Muscle layer of colon (tissue), 2 donors: ENCODE data around the gene PRKAG3.

ENCODE experiments used
- H3K27ac ChIP-seq: one replicate; pipeline ENCODE4 v1.7.0; 2013; ENCODE audit warnings: low read depth, mild to moderate bottlenecking, low read length, moderate library complexity
- H3K27me3 ChIP-seq, 2 donors: one replicate each; pipeline ENCODE4 v1.7.0; 2013; ENCODE audit warnings: low read length in 2 of 2, mild to moderate bottlenecking in 2 of 2; ENCODE audit not compliant: insufficient read depth in 2 of 2, control insufficient read depth in 1 of 2
- H3K36me3 ChIP-seq: one replicate; pipeline ENCODE4 v1.7.0; 2013; ENCODE audit warnings: mild to moderate bottlenecking, low read length; ENCODE audit not compliant: insufficient read depth
- H3K4me1 ChIP-seq: one replicate; pipeline ENCODE4 v1.7.0; 2013; ENCODE audit warnings: mild to moderate bottlenecking, low read length; ENCODE audit not compliant: insufficient read depth
- H3K4me3 ChIP-seq, 2 donors: one replicate each; pipeline ENCODE4 v1.7.0; 2013; ENCODE audit warnings: low read length in 2 of 2, low read depth in 1 of 2, mild to moderate bottlenecking in 1 of 2, moderate library complexity in 1 of 2
- H3K9ac ChIP-seq: one replicate; pipeline ENCODE4 v1.7.0; 2013; ENCODE audit warnings: low read length
- H3K9me3 ChIP-seq: one replicate; pipeline ENCODE4 v1.7.0; 2013; ENCODE audit warnings: mild to moderate bottlenecking, low read length
- donor health status: abdominal sarcoma.
- donor health status: Adenocarcinoma of cecum.

PRKAG3 gene

GRCh38 chr2:218832520-218832919 lies 917 bp upstream of the PRKAG3 start:
- Histone ChIP-seq H3K9me3 (peaks cover 4% of the 10 kb centered on the region), H3K4me3 (no peak overlapping the region), H3K9ac (no peak overlapping the region), H3K27me3 (peaks cover 0 to 13% of the 10 kb centered on the region in 2 donors), H3K27ac (no peak overlapping the region), H3K4me1 (no peaks in the 10 kb centered on the region), H3K36me3 (no peaks in the 10 kb centered on the region)

DNA sequence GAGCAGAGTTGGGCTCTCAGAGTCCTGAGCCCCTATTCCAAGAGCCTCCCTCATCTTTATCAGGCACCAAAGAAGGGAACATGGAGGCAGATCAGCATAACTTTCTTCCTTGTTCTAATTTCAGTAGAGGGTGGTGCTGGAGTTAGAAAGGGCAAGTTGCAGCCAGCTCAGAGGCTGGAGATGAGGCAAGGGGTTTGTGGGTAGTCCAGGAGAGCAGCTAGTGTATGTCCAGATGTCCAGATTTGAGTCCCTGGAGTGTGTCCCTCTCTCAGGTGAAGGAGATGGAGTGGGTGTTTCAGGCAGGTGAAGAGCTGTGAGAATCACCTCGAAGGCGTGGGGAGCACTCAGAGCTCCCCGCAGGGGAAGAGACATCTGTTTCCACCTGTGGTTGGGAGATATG lies 478 bp upstream of the PRKAG3 start:
- no peaks in the 10 kb centered on the region for H3K9me3 ChIP-seq
- no peak overlapping the region for H3K9ac ChIP-seq
- H3K36me3 ChIP-seq, result no peaks in the 10 kb centered on the region
- H3K4me3 ChIP-seq, result no peak overlapping the region
- H3K4me1 ChIP-seq, result no peaks in the 10 kb centered on the region
- peaks cover 0 to 13% of the 10 kb centered on the region in 2 donors for H3K27me3 ChIP-seq
- no peak overlapping the region for H3K27ac ChIP-seq

- Histone ChIP-seq H3K9me3 (no peaks in the 10 kb centered on the region), H3K4me3 (no peak overlapping the region), H3K27me3 (peaks cover 0 to 13% of the 10 kb centered on the region in 2 donors), H3K27ac (no peak overlapping the region), H3K4me1 (no peaks in the 10 kb centered on the region), H3K9ac (no peak overlapping the region), H3K36me3 (no peaks in the 10 kb centered on the region)
Observed at GRCh38 chr2:218830526-218831306, 887 bp downstream of the PRKAG3 start.

- Histone ChIP-seq H3K9ac (no peak overlapping the region), H3K4me1 (no peaks in the 10 kb centered on the region), H3K9me3 (no peaks in the 10 kb centered on the region), H3K27me3 (peaks cover 0 to 13% of the 10 kb centered on the region in 2 donors), H3K4me3 (no peak overlapping the region), H3K27ac (no peak overlapping the region), H3K36me3 (no peaks in the 10 kb centered on the region)
Observed at GRCh38 chr2:218829868-218830451, 1.6 kb downstream of the PRKAG3 start.

- Histone ChIP-seq H3K4me3 (no peak overlapping the region), H3K9ac (no peak overlapping the region), H3K36me3 (no peaks in the 10 kb centered on the region), H3K27me3 (peaks cover 0 to 13% of the 10 kb centered on the region in 2 donors), H3K27ac (no peak overlapping the region), H3K9me3 (no peaks in the 10 kb centered on the region), H3K4me1 (no peaks in the 10 kb centered on the region)
Observed at GRCh38 chr2:218828477-218828778, 3.2 kb downstream of the PRKAG3 start.

DNA sequence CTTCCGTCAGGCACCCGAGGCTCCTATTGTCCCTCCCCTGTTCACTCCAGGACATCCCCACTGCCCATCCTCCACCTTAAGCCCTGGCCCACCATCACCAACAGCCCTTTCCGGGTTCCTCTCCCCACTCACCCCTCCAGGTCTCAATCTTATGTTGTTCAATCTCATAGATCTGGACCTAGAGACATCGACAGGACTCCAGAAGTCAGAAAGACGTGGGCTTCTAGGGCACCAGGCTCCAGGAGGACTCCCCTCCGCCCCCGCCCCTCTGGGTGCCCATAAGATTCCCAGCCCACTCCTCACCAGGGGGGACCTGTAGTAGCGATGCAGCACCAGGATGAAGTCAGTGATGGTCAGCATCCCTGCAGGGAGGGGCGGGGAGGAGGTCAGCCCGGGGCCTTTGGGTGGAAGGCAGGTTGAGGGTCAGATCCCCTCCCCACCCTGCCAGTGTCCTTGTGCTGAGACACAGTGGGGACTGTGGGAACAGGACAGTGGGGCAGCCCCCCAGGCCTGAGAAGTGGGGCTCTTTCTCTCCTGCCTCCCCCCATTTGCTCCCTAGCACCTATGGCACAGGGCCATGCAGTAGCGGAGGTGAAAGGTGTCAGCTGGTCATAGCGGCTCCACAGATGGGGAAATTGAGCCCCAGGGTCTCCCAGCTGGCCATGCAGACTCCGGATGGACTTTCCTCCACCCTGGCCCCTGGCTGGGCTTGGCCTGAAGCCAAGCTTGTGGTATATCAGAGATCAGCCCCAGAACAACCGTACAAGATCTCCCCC lies 3.7 kb downstream of the PRKAG3 start:
- Histone ChIP-seq H3K36me3 (no peaks in the 10 kb centered on the region), H3K9me3 (no peaks in the 10 kb centered on the region), H3K9ac (no peak overlapping the region), H3K4me1 (no peaks in the 10 kb centered on the region), H3K27ac (no peak overlapping the region), H3K4me3 (no peak overlapping the region), H3K27me3 (peaks cover 0 to 13% of the 10 kb centered on the region in 2 donors)

GRCh38 chr2:218826791-218827190 lies 4.8 kb downstream of the PRKAG3 start:
- Histone ChIP-seq H3K9ac (no peak overlapping the region), H3K36me3 (no peaks in the 10 kb centered on the region), H3K9me3 (no peaks in the 10 kb centered on the region), H3K27ac (no peak overlapping the region), H3K4me1 (no peaks in the 10 kb centered on the region), H3K27me3 (peaks cover 0 to 13% of the 10 kb centered on the region in 2 donors), H3K4me3 (no peak overlapping the region)

DNA sequence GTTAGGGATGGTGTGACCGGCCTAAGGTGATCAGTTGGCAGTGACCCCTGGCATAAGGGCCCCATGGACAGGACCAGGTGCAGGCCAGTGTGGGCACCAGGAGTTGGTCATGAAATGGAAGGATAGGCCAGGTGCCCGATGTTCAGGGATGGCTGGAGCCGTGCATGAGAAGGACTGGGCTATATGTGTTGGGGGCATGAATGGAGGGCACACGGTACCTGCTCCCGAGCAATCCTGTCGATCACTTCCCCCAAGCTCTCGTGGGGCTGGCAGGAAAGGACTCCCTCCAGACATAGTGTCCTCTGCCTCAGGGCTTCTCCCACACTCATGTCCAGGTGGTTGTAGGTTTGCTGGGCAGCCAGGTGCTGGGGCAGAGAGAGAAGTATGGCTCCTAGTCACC lies 7.6 kb downstream of the PRKAG3 start:
- Histone ChIP-seq H3K4me1 (no peaks in the 10 kb centered on the region), H3K36me3 (no peaks in the 10 kb centered on the region), H3K9me3 (no peaks in the 10 kb centered on the region), H3K9ac (no peak overlapping the region), H3K27ac (no peak overlapping the region), H3K4me3 (no peak overlapping the region), H3K27me3 (peaks cover 0 to 7% of the 10 kb centered on the region in 2 donors)

DNA sequence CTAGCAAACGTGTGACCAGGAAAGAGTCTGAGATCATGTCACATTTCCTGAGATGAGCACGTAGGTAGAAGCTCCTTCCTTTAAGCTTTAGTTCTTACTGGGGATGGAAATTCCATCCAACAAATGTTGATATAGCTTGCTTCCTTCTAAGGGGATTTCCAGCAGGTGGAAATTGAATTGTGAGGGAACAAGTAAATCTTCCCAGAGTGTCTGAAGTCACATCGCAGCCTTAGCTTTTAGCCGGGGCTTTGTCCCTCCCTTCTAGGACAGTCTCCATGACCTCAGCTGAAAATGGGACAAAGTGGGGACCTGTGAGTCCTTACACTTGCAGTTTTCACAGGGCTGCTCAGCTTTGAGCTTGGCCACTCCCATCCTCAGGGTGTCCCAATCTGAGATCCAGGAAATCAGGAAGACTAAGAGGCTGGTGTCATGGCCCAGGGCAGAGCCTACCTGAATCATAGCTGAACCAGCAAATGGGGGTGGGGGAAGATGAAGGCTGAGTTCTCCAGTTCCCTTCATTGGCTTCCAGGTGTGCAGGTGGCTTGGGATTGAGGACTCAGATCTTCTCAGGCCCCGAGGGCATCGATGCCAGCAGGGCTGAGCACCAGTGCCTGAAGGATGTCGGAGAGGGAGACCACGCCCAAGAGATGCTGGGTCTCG lies 8.3 kb downstream of the PRKAG3 start:
- Histone ChIP-seq H3K36me3 (no peaks in the 10 kb centered on the region), H3K4me1 (no peaks in the 10 kb centered on the region), H3K9me3 (no peaks in the 10 kb centered on the region), H3K4me3 (no peak overlapping the region), H3K9ac (no peak overlapping the region), H3K27ac (no peak overlapping the region), H3K27me3 (peaks cover 0 to 5% of the 10 kb centered on the region in 2 donors)

- H3K36me3 ChIP-seq, result no peaks in the 10 kb centered on the region
- no peaks in the 10 kb centered on the region for H3K4me1 ChIP-seq
- H3K27me3 ChIP-seq, result no peaks in the 10 kb centered on the region
- no peak overlapping the region for H3K9ac ChIP-seq
- H3K27ac ChIP-seq, result no peak overlapping the region
- no peak overlapping the region for H3K4me3 ChIP-seq
- H3K9me3 ChIP-seq, result no peaks in the 10 kb centered on the region
Observed at GRCh38 chr2:218822622-218823021, 9.0 kb downstream of the PRKAG3 start.

DNA sequence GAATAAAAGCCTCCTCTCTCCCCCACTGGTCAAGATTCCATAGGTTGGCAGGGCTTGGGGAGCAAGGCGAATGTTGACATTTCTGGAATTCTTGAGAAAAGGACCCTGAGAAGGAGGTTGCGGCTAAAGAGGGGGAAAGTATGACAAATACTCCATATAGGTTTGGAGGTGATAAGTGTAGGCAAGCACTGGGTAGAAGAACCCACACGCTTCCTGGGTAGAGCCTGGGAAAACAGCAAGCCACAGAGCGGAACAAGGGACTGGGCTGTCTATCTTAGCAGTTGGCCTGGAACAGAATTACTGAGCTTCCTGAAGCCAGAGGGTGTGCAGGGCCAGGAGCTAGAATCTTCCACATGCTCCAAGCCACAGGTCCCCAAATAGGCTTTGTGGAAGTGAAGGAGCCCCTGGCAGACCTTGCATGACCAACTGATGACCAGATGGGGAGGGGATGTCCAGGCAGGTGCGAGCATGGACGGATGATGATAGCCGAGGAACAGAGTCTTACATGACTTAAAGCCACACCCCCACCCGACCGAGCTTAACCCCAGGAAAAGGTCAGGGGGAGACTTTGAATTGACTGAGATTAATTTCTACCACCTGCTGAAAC lies 9.9 kb downstream of the PRKAG3 start:
- Histone ChIP-seq H3K4me3 (no peak overlapping the region), H3K36me3 (peaks cover 1% of the 10 kb centered on the region), H3K27ac (no peak overlapping the region), H3K27me3 (no peaks in the 10 kb centered on the region), H3K9me3 (no peaks in the 10 kb centered on the region), H3K9ac (no peak overlapping the region), H3K4me1 (no peaks in the 10 kb centered on the region)
